Lung (tissue), 12 donors: ENCODE data around the gene C1orf116. TPM values are rescaled to one million over a fixed set of nuclear protein-coding genes. Genes with fewer than 3 reads are reported as not detected.
A peak's percentile ranks its signal among the peaks of the same experiment; 100 is the strongest.

Experiments
- ATAC-seq: fragments of 200-7000 bp; cut with Tn5 transposase; one replicate; pipeline ENCODE4 v1.9.1; 2020; ENCODE audit warnings: moderate number of reproducible peaks; ENCODE audit not compliant: insufficient read depth, low FRiP score
- DNase-seq, 3 donors: peaks; one replicate each; pipeline ENCODE4 v3.0.0-alpha.2; 2013 to 2017
- H3K27ac ChIP-seq, 2 donors: one replicate each; pipeline ENCODE4 v1.5.1; 2013; ENCODE audit warnings: mild to moderate bottlenecking in 2 of 2, moderate library complexity in 2 of 2, control low read depth in 1 of 2, inconsistent platforms in 1 of 2, low read depth in 1 of 2, low read length in 1 of 2
- H3K27me3 ChIP-seq, 3 donors: one replicate each; pipeline ENCODE4 v1.5.1; 2013; ENCODE audit warnings: low read length in 2 of 3; ENCODE audit not compliant: control insufficient read depth in 3 of 3, insufficient read depth in 3 of 3
- H3K36me3 ChIP-seq, 4 donors: one replicate each; pipeline ENCODE4 v1.5.1; 2013; ENCODE audit warnings: low read length in 4 of 4, mild to moderate bottlenecking in 1 of 4, moderate library complexity in 1 of 4; ENCODE audit not compliant: control insufficient read depth in 4 of 4, insufficient read depth in 4 of 4
- H3K4me1 ChIP-seq, 5 donors: one replicate each; pipeline ENCODE4 v1.5.1; 2013; ENCODE audit warnings: low read length in 5 of 5, mild to moderate bottlenecking in 2 of 5, moderate library complexity in 1 of 5; ENCODE audit not compliant: control insufficient read depth in 5 of 5, insufficient read depth in 5 of 5
- H3K4me3 ChIP-seq: one replicate; pipeline ENCODE4 v1.5.1; 2013; ENCODE audit warnings: mild to moderate bottlenecking, control low read depth, moderate library complexity
- H3K9ac ChIP-seq, 2 donors: one replicate each; pipeline ENCODE4 v1.5.1; 2013; ENCODE audit warnings: low read length in 2 of 2, control low read depth in 1 of 2; ENCODE audit not compliant: insufficient read depth in 1 of 2
- H3K9me3 ChIP-seq, 4 donors: one replicate each; pipeline ENCODE4 v1.5.1; 2013; ENCODE audit warnings: low read length in 3 of 4, mild to moderate bottlenecking in 1 of 4, moderate library complexity in 1 of 4; ENCODE audit not compliant: control insufficient read depth in 4 of 4, insufficient read depth in 3 of 4
- WGBS, 2 donors: extraction: QIAGEN DNeasy Blood & Tissue Kit; methylation state at CpG; one replicate each; pipeline ENCODE4 v1.1.7; 2013; 5-methylcytosine and 5-hydroxymethylcytosine counted together
- polyA plus RNA-seq, 2 donors: library from polyadenylated mRNA; stranded (reverse); fragments of 200-250 nt; gene quantifications; one replicate each; pipeline ENCODE4 v1.2.1, GENCODE V29; 2013
- total RNA-seq, 2 donors: library from RNA; depleted of rRNA in 1 of 2; stranded (reverse); fragments of >200 nt in 1 of 2; gene quantifications; one replicate each; pipeline ENCODE4 v1.2.1, GENCODE V29; 2014 to 2021
- TF ChIP-seq, protein P1 (sequence below): IDR thresholded peaks from 2 replicates; pipeline ENCODE4 v1.5.1; 2012; ENCODE audit warnings: mild to moderate bottlenecking; ENCODE audit errors: control extremely low read depth, extremely low read depth
- donor health status: control.
- donor health status: control.
- donor health status: Bipolar disorder and iron deficiency.
- donor health status: healthy.
- donor health status: DM: yes; HTN: yes; CAD: no.

Gene C1orf116
- total and polyA plus RNA-seq, 4 donors, result 27.7 to 130 (median 91.6) TPM

DNA sequence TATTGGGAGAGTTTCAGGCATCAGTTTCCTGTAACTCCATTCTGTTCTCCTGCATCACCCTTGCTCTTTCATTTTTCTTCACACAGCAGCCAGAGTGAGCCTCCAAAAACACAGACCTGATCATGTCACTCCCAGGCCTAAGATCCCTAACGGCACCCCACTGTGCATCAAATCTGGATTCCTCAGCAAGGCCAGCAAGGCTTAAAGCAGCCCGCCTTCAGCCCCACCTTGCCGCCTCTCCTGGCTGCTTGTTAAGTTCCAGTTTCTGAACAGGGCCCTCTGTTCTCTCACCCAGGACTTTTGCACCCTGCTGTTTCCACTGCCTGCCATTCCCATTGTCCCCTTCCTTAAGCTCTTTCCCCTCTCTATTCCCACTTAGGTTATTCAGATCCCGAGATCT lies 29.3 kb downstream of the C1orf116 start:
- Histone ChIP-seq H3K4me3 (no peak overlapping the region), H3K4me1 (peaks cover 0 to 8% (median 4%) of the 10 kb centered on the region in 5 donors), H3K36me3 (no peaks in the 10 kb centered on the region), H3K27me3 (no peaks in the 10 kb centered on the region), H3K9ac (no peak overlapping the region), H3K9me3 (no peaks in the 10 kb centered on the region), H3K27ac (peak overlapping the region in 1 of 2 donors; percentile 87)
- ATAC-seq, result no peak
- WGBS, 2 donors, result 66 to 91% methylated on average over 4 of the region's 4 CpGs
- TF ChIP-seq, protein P1, sequence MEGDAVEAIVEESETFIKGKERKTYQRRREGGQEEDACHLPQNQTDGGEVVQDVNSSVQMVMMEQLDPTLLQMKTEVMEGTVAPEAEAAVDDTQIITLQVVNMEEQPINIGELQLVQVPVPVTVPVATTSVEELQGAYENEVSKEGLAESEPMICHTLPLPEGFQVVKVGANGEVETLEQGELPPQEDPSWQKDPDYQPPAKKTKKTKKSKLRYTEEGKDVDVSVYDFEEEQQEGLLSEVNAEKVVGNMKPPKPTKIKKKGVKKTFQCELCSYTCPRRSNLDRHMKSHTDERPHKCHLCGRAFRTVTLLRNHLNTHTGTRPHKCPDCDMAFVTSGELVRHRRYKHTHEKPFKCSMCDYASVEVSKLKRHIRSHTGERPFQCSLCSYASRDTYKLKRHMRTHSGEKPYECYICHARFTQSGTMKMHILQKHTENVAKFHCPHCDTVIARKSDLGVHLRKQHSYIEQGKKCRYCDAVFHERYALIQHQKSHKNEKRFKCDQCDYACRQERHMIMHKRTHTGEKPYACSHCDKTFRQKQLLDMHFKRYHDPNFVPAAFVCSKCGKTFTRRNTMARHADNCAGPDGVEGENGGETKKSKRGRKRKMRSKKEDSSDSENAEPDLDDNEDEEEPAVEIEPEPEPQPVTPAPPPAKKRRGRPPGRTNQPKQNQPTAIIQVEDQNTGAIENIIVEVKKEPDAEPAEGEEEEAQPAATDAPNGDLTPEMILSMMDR, result no peak
- no peak for DNase-seq

DNA sequence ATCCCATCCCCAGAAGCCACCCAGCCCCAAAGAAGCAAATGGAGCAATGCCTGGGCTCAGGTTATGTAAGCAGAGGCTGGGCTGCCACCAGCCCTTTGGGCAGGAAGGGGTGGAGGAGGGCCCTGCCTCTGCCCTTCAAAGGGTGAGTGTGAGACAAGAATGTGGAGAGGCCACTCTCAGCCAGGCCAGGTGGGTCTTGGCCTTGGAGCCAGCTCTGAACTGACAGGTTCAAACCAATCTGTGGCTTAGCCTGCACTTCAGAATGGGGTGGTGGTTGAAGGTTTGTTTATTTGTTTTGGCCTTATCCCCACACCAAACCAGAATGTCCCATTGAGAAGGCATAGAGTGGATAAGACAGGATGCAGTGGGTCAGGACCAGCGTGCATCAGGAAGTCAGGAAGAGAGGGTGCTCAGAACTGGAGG lies 29.8 kb downstream of the C1orf116 start:
- peak; percentile 81 for ATAC-seq

DNA sequence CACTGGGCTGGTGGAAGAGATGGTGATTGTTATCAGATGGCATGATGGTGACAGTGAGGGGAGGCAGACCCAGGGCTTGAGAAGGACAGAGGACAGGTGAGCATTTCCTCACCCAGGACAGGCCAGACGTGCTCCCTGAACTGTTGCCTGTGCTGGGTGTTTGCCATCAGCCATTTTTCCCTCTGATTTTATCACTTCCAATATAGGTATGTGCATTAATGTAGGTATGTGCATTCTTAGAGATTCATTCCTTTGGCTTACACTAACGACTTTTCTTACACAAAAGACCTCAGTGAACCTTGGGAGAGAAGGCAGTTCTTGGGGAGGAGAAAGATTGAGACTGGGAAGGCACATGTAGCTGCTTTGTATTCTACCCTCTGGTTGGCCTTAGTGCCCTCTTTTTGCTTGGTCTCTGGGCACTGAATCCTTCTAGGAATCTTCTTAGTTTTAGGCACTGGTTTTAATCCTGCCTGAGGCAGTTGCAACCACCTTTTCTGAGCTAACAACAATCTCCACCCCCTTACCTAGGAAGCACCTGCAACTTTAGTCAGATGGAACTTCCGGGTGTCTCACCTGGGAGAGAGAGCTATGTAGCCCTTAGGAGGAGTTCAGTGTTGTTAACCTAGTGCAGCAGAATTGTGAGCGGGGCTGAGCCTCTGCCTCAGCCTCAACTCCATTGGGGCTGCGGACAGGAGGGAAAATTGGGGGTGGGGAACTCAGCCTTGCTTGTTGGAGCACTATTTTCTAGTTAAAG lies 30.9 kb downstream of the C1orf116 start:
- Histone ChIP-seq H3K27me3 (peaks cover 0 to 3% (median 0%) of the 10 kb centered on the region in 3 donors), H3K4me3 (no peak overlapping the region), H3K9me3 (no peaks in the 10 kb centered on the region), H3K9ac (no peak overlapping the region), H3K4me1 (peaks cover 0 to 8% (median 4%) of the 10 kb centered on the region in 5 donors), H3K27ac (peak overlapping the region in 1 of 2 donors; percentile 88), H3K36me3 (no peaks in the 10 kb centered on the region)
- TF ChIP-seq, protein P1, result no peak
- 76 to 85% methylated on average over 5 of the region's 5 CpGs for WGBS, 2 donors
- DNase-seq (no peak), ATAC-seq (no peak)

More for the DNA sequence above, 29.8 kb downstream of the C1orf116 start:
- Histone ChIP-seq H3K36me3 (no peaks in the 10 kb centered on the region), H3K4me3 (no peak overlapping the region), H3K27ac (peak overlapping the region in 1 of 2 donors; percentile 87), H3K9ac (no peak overlapping the region), H3K9me3 (no peaks in the 10 kb centered on the region), H3K27me3 (peaks cover 0 to 3% (median 0%) of the 10 kb centered on the region in 3 donors), H3K4me1 (peaks cover 0 to 8% (median 4%) of the 10 kb centered on the region in 5 donors)
- DNase-seq, result peak; percentile 34 to 75 (median 68)
- 44 to 58% methylated on average over 1 of the region's 1 CpG for WGBS, 2 donors
- TF ChIP-seq, protein P1, result no peak
